SK-N-SH (cell line): Measurements from ENCODE around the gene ROR2. TPM values are rescaled to one million over a fixed set of nuclear protein-coding genes. Genes with fewer than 3 reads are reported as not detected.

Experiments
- CTCF ChIA-PET: fragments of 300-600, 350-600 bp; formaldehyde crosslinking; extraction: SDS; loops from one replicate; lab custom pipeline; 2021; lab: Yijun Ruan, JAX
- POLR2A ChIA-PET: fragments of 350-600 bp; sonication (Branson Sonifier 250); formaldehyde crosslinking; extraction: SDS; loops from one replicate; lab custom pipeline; 2020; ENCODE audit warnings: antibody characterized with exemption, inconsistent platforms; lab: Yijun Ruan, JAX
- DNase-seq: peaks from one replicate; pipeline ENCODE4 v3.0.0; 2012
- H2AFZ ChIP-seq: fragments of 200-600 bp; sonication (generic); 2 replicates; pipeline ENCODE4 v1.8.1; 2016; ENCODE audit warnings: antibody characterized with exemption, mild to moderate bottlenecking, low read depth
- H3F3A ChIP-seq: fragments of 200-600 bp; sonication (generic); replicated peaks from 2 replicates; pipeline ENCODE3; 2016; ENCODE audit warnings: antibody characterized with exemption, mild to moderate bottlenecking; ENCODE audit not compliant: insufficient read depth
- H3K27ac ChIP-seq, 2 experiments: fragments of 200-500 bp in 1 of 2; fragments of 200-600 bp in 1 of 2; sonication (Bioruptor generic) in 1 of 2; sonication (generic), shearing (Covaris generic) in 1 of 2; 2 replicates each; pipeline versions ENCODE4 v1.5.1 to v1.6.1; 2014 to 2016; ENCODE audit warnings: low read depth in 2 of 2, inconsistent platforms in 1 of 2, low read length in 1 of 2, mild to moderate bottlenecking in 1 of 2, mixed read lengths in 1 of 2
- H3K27me3 ChIP-seq: fragments of 200-600 bp; sonication (generic), shearing (Covaris generic); 2 replicates; pipeline ENCODE4 v1.6.1; 2016; ENCODE audit warnings: mixed run types; ENCODE audit not compliant: insufficient read depth
- H3K36me3 ChIP-seq, 2 experiments: fragments of 200-500 bp in 1 of 2; fragments of 200-600 bp in 1 of 2; sonication (Bioruptor generic) in 1 of 2; sonication (generic) in 1 of 2; replicated peaks in 1 of 2; 2 replicates each; pipeline versions ENCODE3 to v1.5.1; 2014 to 2016; ENCODE audit warnings: low read length in 1 of 2, mild to moderate bottlenecking in 1 of 2; ENCODE audit not compliant: insufficient read depth in 2 of 2, control insufficient read depth in 1 of 2
- H3K4me1 ChIP-seq, 2 experiments: fragments of 200-500 bp in 1 of 2; fragments of 200-600 bp in 1 of 2; sonication (Bioruptor generic) in 1 of 2; sonication (generic), shearing (Covaris generic) in 1 of 2; 2 replicates each; pipeline versions ENCODE4 v1.5.1 to v1.6.1; 2014 to 2016; ENCODE audit warnings: low read depth in 1 of 2, low read length in 1 of 2, mixed run types in 1 of 2; ENCODE audit not compliant: insufficient read depth in 2 of 2, control insufficient read depth in 1 of 2
- H3K4me2 ChIP-seq: fragments of 200-600 bp; sonication (generic), shearing (Covaris generic); 2 replicates; pipeline ENCODE4 v1.6.1; 2017; ENCODE audit warnings: mixed run types
- H3K4me3 ChIP-seq, 2 experiments: fragments of 200-500 bp in 1 of 2; fragments of 200-600 bp in 1 of 2; sonication (Bioruptor generic) in 1 of 2; sonication (generic), shearing (Covaris generic) in 1 of 2; 2 replicates each; pipeline versions ENCODE4 v1.5.1 to v1.8.1; 2014 to 2016; ENCODE audit warnings: low read depth in 2 of 2, inconsistent platforms in 1 of 2, low read length in 1 of 2, mild to moderate bottlenecking in 1 of 2, mixed read lengths in 1 of 2, moderate library complexity in 1 of 2
- H3K79me2 ChIP-seq: fragments of 200-600 bp; sonication (generic); 2 replicates; pipeline ENCODE4 v1.8.1; 2017; ENCODE audit warnings: mild to moderate bottlenecking; ENCODE audit not compliant: insufficient read depth
- H3K9ac ChIP-seq: fragments of 200-600 bp; sonication (generic); 2 replicates; pipeline ENCODE4 v1.6.1; 2017; ENCODE audit warnings: mixed run types
- H3K9me2 ChIP-seq: fragments of 200-600 bp; sonication (generic); 2 replicates; pipeline ENCODE4 v1.6.1; 2017; ENCODE audit warnings: mixed run types
- H3K9me3 ChIP-seq: fragments of 200-600 bp; sonication (generic); 2 replicates; pipeline ENCODE4 v1.6.1; 2017; ENCODE audit warnings: mixed run types, mild to moderate bottlenecking, moderate library complexity
- H4K20me1 ChIP-seq: fragments of 200-600 bp; sonication (generic); 2 replicates; pipeline ENCODE4 v1.6.1; 2017; ENCODE audit warnings: mild to moderate bottlenecking, mixed run types; ENCODE audit not compliant: insufficient read depth
- EZH2phosphoT487 ChIP-seq: fragments of 200-600 bp; sonication (generic); IDR thresholded peaks from 2 replicates; pipeline ENCODE4 v1.6.1; 2017; ENCODE audit warnings: low read depth, mixed run types, mild to moderate bottlenecking, antibody characterized with exemption, moderate library complexity, borderline replicate concordance
- FOSL2 ChIP-seq: IDR thresholded peaks from 2 replicates; pipeline ENCODE4 v1.4.0; 2012; ENCODE audit warnings: low read depth, mild to moderate bottlenecking, moderate library complexity, borderline replicate concordance
- FOXJ3 ChIP-seq: sonication (generic); formaldehyde crosslinking; IDR thresholded peaks from 2 replicates; pipeline ENCODE4 v1.5.1; 2020; ENCODE audit warnings: mild to moderate bottlenecking, missing genetic modification reagents
- FOXM1 ChIP-seq: IDR thresholded peaks from 2 replicates; pipeline ENCODE4 v1.4.0; 2012; ENCODE audit warnings: low read depth, mild to moderate bottlenecking
- JUND ChIP-seq: IDR thresholded peaks from 2 replicates; pipeline ENCODE4 v1.4.0; 2012
- MEF2A ChIP-seq: IDR thresholded peaks from 2 replicates; pipeline ENCODE4 v1.4.0; 2012; ENCODE audit warnings: low read depth, borderline replicate concordance
- MXI1 ChIP-seq: IDR thresholded peaks from 2 replicates; pipeline ENCODE4 v1.6.1; 2012; ENCODE audit warnings: mild to moderate bottlenecking, low read depth, low read length, improper control_type of control experiment
- NRF1 ChIP-seq: IDR thresholded peaks from 2 replicates; pipeline ENCODE4 v1.6.1; 2012; ENCODE audit warnings: low read depth, mild to moderate bottlenecking, low read length
- POLR2AphosphoS5 ChIP-seq: IDR thresholded peaks from 2 replicates; pipeline ENCODE4 v1.6.1; 2012; ENCODE audit warnings: low read depth, low read length
- RAD21 ChIP-seq: IDR thresholded peaks from 2 replicates; pipeline ENCODE4 v1.6.1; 2012; ENCODE audit warnings: mild to moderate bottlenecking, low read length
- RCOR1 ChIP-seq: fragments of 150-350 bp; IDR thresholded peaks from 2 replicates; pipeline ENCODE4 v1.6.1; 2017; ENCODE audit warnings: antibody characterized with exemption, low read length
- SIN3A ChIP-seq: IDR thresholded peaks from 2 replicates; pipeline ENCODE4 v1.6.1; 2012; ENCODE audit warnings: low read depth, mild to moderate bottlenecking, low read length, moderate library complexity, borderline replicate concordance
- TAF1 ChIP-seq: IDR thresholded peaks from 2 replicates; pipeline ENCODE4 v1.6.1; 2012; ENCODE audit warnings: low read depth, mild to moderate bottlenecking, low read length, moderate library complexity, borderline replicate concordance
- TEAD4 ChIP-seq: IDR thresholded peaks from 2 replicates; pipeline ENCODE4 v1.4.0; 2012; ENCODE audit warnings: mild to moderate bottlenecking, borderline replicate concordance; ENCODE audit not compliant: insufficient read depth
- WGBS: methylation state at CpG from one replicate; pipeline ENCODE4 v1.1.6; 2017; ENCODE audit warnings: low lambda C conversion rate; 5-methylcytosine and 5-hydroxymethylcytosine counted together
- polyA plus RNA-seq, 3 experiments: library from polyadenylated mRNA; depleted of rRNA; stranded (reverse); fragments of >200 nt; gene quantifications; 2 replicates each; pipeline ENCODE4 v1.2.3, GENCODE V29; 2012
- TF ChIP-seq, protein P1 (sequence below): fragments of 150-350 bp; IDR thresholded peaks from 2 replicates; pipeline ENCODE4 v1.6.1; 2016; ENCODE audit warnings: mild to moderate bottlenecking, low read depth, low read length
- TF ChIP-seq, protein P2 (sequence below): fragments of 150-350 bp; IDR thresholded peaks from 2 replicates; pipeline ENCODE4 v1.6.1; 2017; ENCODE audit warnings: antibody characterized with exemption, low read length, low read depth, borderline replicate concordance

The ROR2 gene
- polyA plus RNA-seq, 1 of the 3 experiments (the other 2 are of a cell fraction) = 0.43 TPM

DNA sequence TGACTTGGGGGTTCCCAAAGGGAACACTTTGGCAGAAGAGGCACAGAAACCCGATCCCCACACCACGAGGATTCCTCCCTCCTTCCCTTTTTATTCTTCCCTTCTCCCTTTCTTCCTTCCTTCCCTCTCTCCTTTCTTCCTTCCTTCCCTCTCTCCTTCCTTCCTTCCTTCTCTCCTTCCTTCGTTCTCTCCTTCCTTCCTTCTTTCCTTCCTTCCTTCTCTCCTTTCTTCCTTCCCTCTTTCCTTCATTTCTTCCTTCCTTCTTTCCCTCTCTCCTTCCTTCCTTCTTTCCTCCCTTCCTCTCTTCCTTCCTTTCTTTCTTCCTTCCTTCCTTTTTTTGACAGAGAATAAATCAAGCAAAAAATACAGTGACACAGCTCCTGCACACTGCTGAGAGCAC, 358.4 kb downstream of the ROR2 start (continued):
- TF ChIP-seq FOXM1 = no peak
- no peak for TF ChIP-seq EZH2phosphoT487
- TF ChIP-seq POLR2AphosphoS5 = no peak
- no peak for TF ChIP-seq RCOR1
- no peak for TF ChIP-seq TAF1

DNA sequence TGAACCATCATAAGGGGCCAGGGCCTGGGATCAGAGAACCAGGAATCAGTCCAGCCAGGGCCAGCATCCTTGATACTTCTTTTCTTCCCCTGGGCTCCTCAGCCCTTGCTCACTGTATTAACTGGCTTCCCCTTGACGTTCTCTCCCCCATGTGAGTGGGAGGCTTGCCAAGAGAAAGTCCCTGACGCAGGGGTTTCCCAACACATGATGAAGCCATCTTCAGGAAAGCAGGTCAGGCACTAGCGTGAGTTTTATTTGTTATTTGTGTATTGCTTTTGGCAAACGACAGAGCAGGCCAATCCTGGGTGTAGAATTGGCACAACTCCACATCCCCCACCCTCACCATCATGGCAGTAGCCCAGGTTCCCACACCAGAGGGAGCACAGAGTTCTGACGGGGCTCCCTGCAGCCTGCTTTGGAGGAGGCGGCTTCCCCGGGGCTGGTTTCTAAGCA, 360.9 kb downstream of the ROR2 start:
- no peaks in the 10 kb centered on the region for H3K4me1 ChIP-seq
- ChIA-PET POLR2A (no interaction called here), CTCF (no interaction called here)
- no peaks in the 10 kb centered on the region for H3K36me3 ChIP-seq
- H3K9me2 ChIP-seq = no peaks in the 10 kb centered on the region
- H3K27me3 ChIP-seq = no peaks in the 10 kb centered on the region
- H3F3A ChIP-seq = no peaks in the 10 kb centered on the region
- no peak overlapping the region for H3K9ac ChIP-seq
- 53% methylated on average over 7 of the region's 7 CpGs for WGBS
- H3K9me3 ChIP-seq = no peaks in the 10 kb centered on the region
- no peak overlapping the region for H3K27ac ChIP-seq
- TF ChIP-seq, protein P1, sequence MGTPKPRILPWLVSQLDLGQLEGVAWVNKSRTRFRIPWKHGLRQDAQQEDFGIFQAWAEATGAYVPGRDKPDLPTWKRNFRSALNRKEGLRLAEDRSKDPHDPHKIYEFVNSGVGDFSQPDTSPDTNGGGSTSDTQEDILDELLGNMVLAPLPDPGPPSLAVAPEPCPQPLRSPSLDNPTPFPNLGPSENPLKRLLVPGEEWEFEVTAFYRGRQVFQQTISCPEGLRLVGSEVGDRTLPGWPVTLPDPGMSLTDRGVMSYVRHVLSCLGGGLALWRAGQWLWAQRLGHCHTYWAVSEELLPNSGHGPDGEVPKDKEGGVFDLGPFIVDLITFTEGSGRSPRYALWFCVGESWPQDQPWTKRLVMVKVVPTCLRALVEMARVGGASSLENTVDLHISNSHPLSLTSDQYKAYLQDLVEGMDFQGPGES = no peak
- no peak for TF ChIP-seq NRF1
- no peak for TF ChIP-seq MXI1
- TF ChIP-seq TEAD4 = no peak
- no peak overlapping the region for H2AFZ ChIP-seq
- H3K79me2 ChIP-seq = no peaks in the 10 kb centered on the region
- no peaks in the 10 kb centered on the region for H4K20me1 ChIP-seq
- H3K4me2 ChIP-seq = no peak overlapping the region
- H3K4me3 ChIP-seq = no peak overlapping the region
- no peak for DNase-seq

DNA sequence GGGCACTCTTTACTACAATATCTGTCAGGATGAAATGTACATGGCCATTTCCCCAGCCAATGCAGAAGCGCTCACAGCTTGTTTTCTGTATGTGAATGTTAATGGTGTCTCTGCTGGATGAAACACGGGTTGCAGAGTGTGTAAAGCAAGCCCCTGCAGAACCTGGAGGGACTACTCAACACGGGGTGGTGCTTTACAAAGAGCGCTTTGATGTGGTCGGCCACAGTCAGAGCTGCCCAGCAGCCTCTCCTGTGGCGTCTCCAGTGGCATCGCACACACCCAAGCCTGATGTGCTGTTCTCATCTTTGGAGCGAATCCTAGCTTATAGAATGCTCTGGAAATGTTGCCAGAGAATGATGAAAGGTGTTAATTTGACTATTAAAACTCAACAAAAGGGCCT, 363.7 kb downstream of the ROR2 start:
- Histone ChIP-seq H3K27me3 (no peaks in the 10 kb centered on the region), H3K4me3 (no peak overlapping the region), H3K9ac (no peak overlapping the region), H3K4me1 (no peaks in the 10 kb centered on the region), H3K79me2 (no peaks in the 10 kb centered on the region), H4K20me1 (no peaks in the 10 kb centered on the region), H3K4me2 (no peak overlapping the region), H2AFZ (no peak overlapping the region), H3F3A (no peaks in the 10 kb centered on the region), H3K36me3 (no peaks in the 10 kb centered on the region)
- ChIA-PET POLR2A (no interaction called here), CTCF (no interaction called here)
- TF ChIP-seq MEF2A (no peak), FOXJ3 (CRISPR knock-in tag) (no peak), JUND (no peak), TAF1 (no peak), FOSL2 (no peak), NRF1 (no peak), RAD21 (no peak), SIN3A (no peak)
- TF ChIP-seq, protein P2, sequence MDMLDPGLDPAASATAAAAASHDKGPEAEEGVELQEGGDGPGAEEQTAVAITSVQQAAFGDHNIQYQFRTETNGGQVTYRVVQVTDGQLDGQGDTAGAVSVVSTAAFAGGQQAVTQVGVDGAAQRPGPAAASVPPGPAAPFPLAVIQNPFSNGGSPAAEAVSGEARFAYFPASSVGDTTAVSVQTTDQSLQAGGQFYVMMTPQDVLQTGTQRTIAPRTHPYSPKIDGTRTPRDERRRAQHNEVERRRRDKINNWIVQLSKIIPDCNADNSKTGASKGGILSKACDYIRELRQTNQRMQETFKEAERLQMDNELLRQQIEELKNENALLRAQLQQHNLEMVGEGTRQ = no peak
- TF ChIP-seq, all 33 proteins: peak for 0
- Histone ChIP-seq H3K9me3 (no peaks in the 10 kb centered on the region), H3K27ac (no peak overlapping the region), H3K9me2 (no peaks in the 10 kb centered on the region)
- WGBS = 50% methylated on average over 6 of the region's 8 CpGs
- no peak for DNase-seq
